Right lobe of liver (tissue), 4 donors: ENCODE data around the gene DNAJC25.

Source experiments
- POLR2A ChIP-seq: fragments of 450-650 bp; IDR thresholded peaks from one replicate; pipeline ENCODE4 v1.6.1; 2017; ENCODE audit warnings: antibody characterized with exemption, mild to moderate bottlenecking
- TF ChIP-seq, protein P1 (sequence below), 4 donors: fragments of 200-600 bp in 3 of 4; fragments of 450-650 bp in 1 of 4; IDR thresholded peaks; one replicate each; pipeline versions ENCODE4 v1.5.1 to v1.8.0; 2016 to 2022; ENCODE audit warnings: antibody characterized with exemption in 4 of 4, mild to moderate bottlenecking in 2 of 4
- donor health status: DM: no; HTN: no; CAD: no.
- donor health status: DM: no; HTN: no; CAD: no.
- donor health status: DM: no; HTN: yes; CAD: no.

DNA sequence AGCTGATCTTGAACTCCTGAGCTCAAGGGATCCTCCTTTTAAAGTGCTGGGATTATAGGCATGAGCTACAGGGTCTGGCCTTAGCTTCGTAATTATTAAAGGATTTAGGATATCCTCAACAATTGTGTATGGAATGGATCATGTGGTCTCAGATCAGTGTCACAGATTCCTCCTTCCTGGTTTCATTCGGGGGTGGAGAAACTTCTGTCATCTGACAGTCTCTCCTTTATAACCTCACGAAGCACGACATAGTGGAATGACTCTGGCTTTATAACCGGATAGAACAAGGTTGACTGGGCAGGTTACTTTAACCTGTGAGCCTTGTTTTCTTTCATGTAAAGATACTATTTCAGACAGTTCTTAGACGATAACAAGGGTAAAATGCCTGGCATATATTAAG is 25.9 kb downstream of the DNAJC25 start:
- TF ChIP-seq, protein P1, sequence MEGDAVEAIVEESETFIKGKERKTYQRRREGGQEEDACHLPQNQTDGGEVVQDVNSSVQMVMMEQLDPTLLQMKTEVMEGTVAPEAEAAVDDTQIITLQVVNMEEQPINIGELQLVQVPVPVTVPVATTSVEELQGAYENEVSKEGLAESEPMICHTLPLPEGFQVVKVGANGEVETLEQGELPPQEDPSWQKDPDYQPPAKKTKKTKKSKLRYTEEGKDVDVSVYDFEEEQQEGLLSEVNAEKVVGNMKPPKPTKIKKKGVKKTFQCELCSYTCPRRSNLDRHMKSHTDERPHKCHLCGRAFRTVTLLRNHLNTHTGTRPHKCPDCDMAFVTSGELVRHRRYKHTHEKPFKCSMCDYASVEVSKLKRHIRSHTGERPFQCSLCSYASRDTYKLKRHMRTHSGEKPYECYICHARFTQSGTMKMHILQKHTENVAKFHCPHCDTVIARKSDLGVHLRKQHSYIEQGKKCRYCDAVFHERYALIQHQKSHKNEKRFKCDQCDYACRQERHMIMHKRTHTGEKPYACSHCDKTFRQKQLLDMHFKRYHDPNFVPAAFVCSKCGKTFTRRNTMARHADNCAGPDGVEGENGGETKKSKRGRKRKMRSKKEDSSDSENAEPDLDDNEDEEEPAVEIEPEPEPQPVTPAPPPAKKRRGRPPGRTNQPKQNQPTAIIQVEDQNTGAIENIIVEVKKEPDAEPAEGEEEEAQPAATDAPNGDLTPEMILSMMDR (IDR thresholded peaks at IDR 0.05), result no peak
- no peak for TF ChIP-seq POLR2A
